ENCODE results near the gene RAB3GAP1.
A peak's percentile ranks its signal among the peaks of the same experiment; 100 is the strongest.
"Not testable (repeated sequence)": the region's sequence is repeated elsewhere in the genome, so short reads cannot be mapped to it uniquely, and the experiment has no call there.

RAB3GAP1 gene

GRCh38 chr2:135050684-135051083 lies 1.4 kb upstream of the RAB3GAP1 start:
- no peak overlapping the region for H3K4me3 ChIP-seq (ENCODE audit: low read length)
- no peak for DNase-seq (ENCODE audit: low read depth, low spot score)

- peak; percentile 48 for DNase-seq (ENCODE audit: low read depth, low spot score)
- peak overlapping the region; percentile 96 for H3K4me3 ChIP-seq (ENCODE audit: low read length)
Measured at GRCh38 chr2:135052997-135053474, 944 bp downstream of the RAB3GAP1 start.

GRCh38 chr2:135055182-135055786 lies 3.2 kb downstream of the RAB3GAP1 start:
- DNase-seq (ENCODE audit: low read depth, low spot score): no peak

GRCh38 chr2:135056790-135057189 lies 4.7 kb downstream of the RAB3GAP1 start:
- no peak for DNase-seq (ENCODE audit: low read depth, low spot score)
- no peak overlapping the region for H3K4me3 ChIP-seq (ENCODE audit: low read length)

More at GRCh38 chr2:135055182-135055786, 3.2 kb downstream of the RAB3GAP1 start:
- no peak overlapping the region for H3K4me3 ChIP-seq (ENCODE audit: low read length)

GRCh38 chr2:135059577-135059976 lies 7.5 kb downstream of the RAB3GAP1 start:
- no peak for DNase-seq (ENCODE audit: low read depth, low spot score)
- H3K4me3 ChIP-seq (ENCODE audit: low read length): no peak overlapping the region

GRCh38 chr2:135063210-135063609 lies 11.1 kb downstream of the RAB3GAP1 start:
- no peak overlapping the region for H3K4me3 ChIP-seq (ENCODE audit: low read length)
- no peak for DNase-seq (ENCODE audit: low read depth, low spot score)

GRCh38 chr2:135064149-135064548 lies 12.1 kb downstream of the RAB3GAP1 start:
- H3K4me3 ChIP-seq (ENCODE audit: low read length): no peak overlapping the region
- no peak for DNase-seq (ENCODE audit: low read depth, low spot score)

GRCh38 chr2:135066710-135067109 lies 14.6 kb downstream of the RAB3GAP1 start:
- DNase-seq (ENCODE audit: low read depth, low spot score): no peak
- no peak overlapping the region for H3K4me3 ChIP-seq (ENCODE audit: low read length)

- no peak overlapping the region for H3K4me3 ChIP-seq (ENCODE audit: low read length)
- DNase-seq (ENCODE audit: low read depth, low spot score): peak; percentile 27
Measured at GRCh38 chr2:135072125-135072997, 20.3 kb downstream of the RAB3GAP1 start.

- no peak for DNase-seq (ENCODE audit: low read depth, low spot score)
Measured at GRCh38 chr2:135074216-135074615, 22.1 kb downstream of the RAB3GAP1 start.

GRCh38 chr2:135076556-135076955 lies 24.5 kb downstream of the RAB3GAP1 start:
- DNase-seq (ENCODE audit: low read depth, low spot score): no peak

More at GRCh38 chr2:135074216-135074615, 22.1 kb downstream of the RAB3GAP1 start:
- H3K4me3 ChIP-seq (ENCODE audit: low read length): no peak overlapping the region

GRCh38 chr2:135078417-135078816 lies 26.3 kb downstream of the RAB3GAP1 start:
- no peak for DNase-seq (ENCODE audit: low read depth, low spot score)

More at GRCh38 chr2:135076556-135076955, 24.5 kb downstream of the RAB3GAP1 start:
- H3K4me3 ChIP-seq (ENCODE audit: low read length): no peak overlapping the region

GRCh38 chr2:135086222-135086621 lies 34.1 kb downstream of the RAB3GAP1 start:
- no peak overlapping the region for H3K4me3 ChIP-seq (ENCODE audit: low read length)
- no peak for DNase-seq (ENCODE audit: low read depth, low spot score)

More at GRCh38 chr2:135078417-135078816, 26.3 kb downstream of the RAB3GAP1 start:
- no peak overlapping the region for H3K4me3 ChIP-seq (ENCODE audit: low read length)

GRCh38 chr2:135089597-135089996 lies 37.5 kb downstream of the RAB3GAP1 start:
- H3K4me3 ChIP-seq (ENCODE audit: low read length); DNase-seq (ENCODE audit: low read depth, low spot score): not testable (repeated sequence)

- no peak overlapping the region for H3K4me3 ChIP-seq (ENCODE audit: low read length)
- no peak for DNase-seq (ENCODE audit: low read depth, low spot score)
Measured at GRCh38 chr2:135091681-135092080, 39.6 kb downstream of the RAB3GAP1 start.

GRCh38 chr2:135093193-135093592 lies 41.1 kb downstream of the RAB3GAP1 start:
- DNase-seq (ENCODE audit: low read depth, low spot score): no peak
- no peak overlapping the region for H3K4me3 ChIP-seq (ENCODE audit: low read length)

- H3K4me3 ChIP-seq (ENCODE audit: low read length): no peak overlapping the region
- DNase-seq (ENCODE audit: low read depth, low spot score): no peak
Measured at GRCh38 chr2:135093670-135094330, 41.7 kb downstream of the RAB3GAP1 start.

- no peak for DNase-seq (ENCODE audit: low read depth, low spot score)
Measured at GRCh38 chr2:135094508-135094907, 42.4 kb downstream of the RAB3GAP1 start.

GRCh38 chr2:135095591-135095990 lies 43.5 kb downstream of the RAB3GAP1 start:
- no peak for DNase-seq (ENCODE audit: low read depth, low spot score)
- no peak overlapping the region for H3K4me3 ChIP-seq (ENCODE audit: low read length)

More at GRCh38 chr2:135094508-135094907, 42.4 kb downstream of the RAB3GAP1 start:
- H3K4me3 ChIP-seq (ENCODE audit: low read length): no peak overlapping the region

All from Jurkat, Clone E6-1 (cell line).